Glomerular visceral epithelial cell (primary cell): ENCODE results near the gene RNF150.

ENCODE experiments used
- DNase-seq: peaks from one replicate; pipeline ENCODE4 v3.0.0-alpha.2; 2016; ENCODE audit errors: extremely low spot score

Gene RNF150

DNA sequence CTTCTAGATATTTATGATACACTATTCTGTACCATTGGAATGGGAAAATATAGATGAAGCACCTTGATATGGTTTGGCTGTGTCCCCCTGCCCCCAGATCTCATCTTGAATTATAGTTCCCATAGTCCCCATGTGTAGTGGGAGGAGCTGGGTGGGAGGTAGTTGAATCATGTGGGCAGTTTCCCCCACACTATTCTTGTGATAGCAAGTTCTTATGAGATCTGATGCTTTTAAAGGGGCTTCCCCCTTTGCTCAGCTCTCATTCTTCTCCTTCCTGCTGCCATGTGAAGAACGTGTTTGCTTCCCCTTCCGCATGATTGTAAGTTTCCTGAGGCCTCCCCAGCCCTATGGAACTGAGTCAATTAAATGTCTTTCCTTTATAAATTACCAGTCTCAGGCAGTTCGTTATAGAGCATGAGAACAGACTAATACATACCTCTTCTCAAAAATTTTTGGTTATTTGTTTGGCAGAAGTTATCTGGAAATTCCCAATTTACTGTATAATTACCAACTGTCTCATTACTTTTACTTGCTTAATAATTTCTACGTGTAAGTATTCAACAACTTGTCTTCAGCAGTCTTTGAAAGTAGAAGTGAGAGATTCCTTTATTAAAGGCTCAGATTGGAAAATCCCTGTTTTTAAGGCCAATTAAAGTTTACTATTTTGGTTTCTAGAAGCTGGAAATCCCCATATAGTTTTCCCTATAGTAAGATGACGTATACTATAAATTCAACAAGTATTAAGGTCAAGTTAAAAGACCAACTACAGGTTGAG is 152.7 kb downstream of the RNF150 start:
- no peak for DNase-seq

- no peak for DNase-seq
Measured at GRCh38 chr4:140976768-140977167, 156.5 kb downstream of the RNF150 start.

- no peak for DNase-seq
Measured at GRCh38 chr4:140971077-140971792, 162.0 kb downstream of the RNF150 start.

DNA sequence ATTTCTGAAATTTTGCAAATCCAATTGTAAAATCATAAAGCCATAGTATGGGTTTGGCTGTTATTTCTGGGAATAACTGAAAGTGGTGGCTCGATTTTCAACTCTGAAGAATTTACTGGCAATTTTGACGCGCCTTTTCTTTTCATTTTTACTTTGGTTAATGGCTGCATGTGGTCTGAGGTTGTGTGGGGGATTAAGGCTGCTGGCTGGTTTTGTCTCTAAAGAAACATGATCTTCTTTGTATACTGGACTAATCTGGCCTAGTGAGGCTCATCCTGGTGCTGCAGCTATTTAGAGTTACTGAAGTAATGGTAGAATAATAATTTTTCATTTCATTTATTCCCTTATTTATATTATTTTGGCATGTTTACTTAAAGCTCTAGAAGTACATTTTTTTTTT is 164.0 kb downstream of the RNF150 start:
- DNase-seq: no peak

DNA sequence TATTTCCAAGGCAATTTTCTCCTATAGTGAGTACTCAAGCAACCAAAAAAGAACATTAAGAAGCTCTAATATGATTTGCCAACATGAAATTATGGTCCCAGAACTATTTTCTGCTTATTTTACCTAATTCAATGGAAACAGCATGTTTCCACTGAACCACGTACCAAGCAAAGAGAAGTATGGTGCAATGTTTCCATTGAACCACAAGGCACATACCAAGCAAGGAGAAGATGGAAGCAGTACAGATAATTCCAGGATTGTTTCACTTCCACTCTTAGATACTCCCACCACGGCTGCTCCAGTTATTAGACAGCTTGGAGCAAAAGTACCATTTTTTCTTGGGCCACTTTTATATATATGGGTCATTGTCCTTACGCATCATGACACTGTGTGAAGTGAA is 164.9 kb downstream of the RNF150 start:
- DNase-seq: no peak

DNA sequence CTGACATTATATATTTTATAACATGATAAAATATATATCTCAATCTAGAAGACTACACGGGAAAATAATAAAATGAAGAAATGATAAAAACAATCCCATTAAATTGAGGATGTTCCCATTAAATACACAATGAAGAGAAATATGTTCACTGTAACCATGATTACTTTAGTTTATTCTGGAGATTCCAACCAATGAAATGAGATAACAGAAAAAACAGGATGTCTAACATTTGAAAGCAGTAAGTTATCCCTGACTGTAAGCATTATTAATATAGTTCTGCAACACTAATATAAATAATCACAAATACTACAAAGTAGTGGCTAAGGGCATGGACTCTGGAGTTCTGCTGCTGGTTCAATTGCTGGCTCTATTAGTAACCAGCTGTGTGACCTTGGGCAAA is 169.4 kb downstream of the RNF150 start:
- no peak for DNase-seq

- DNase-seq: no peak
Measured at GRCh38 chr4:140955641-140956040, 177.6 kb downstream of the RNF150 start.

GRCh38 chr4:140952717-140953116 is 180.6 kb downstream of the RNF150 start:
- DNase-seq: no peak

GRCh38 chr4:140947506-140947905 is 185.8 kb downstream of the RNF150 start:
- DNase-seq: no peak

- DNase-seq: no peak
Measured at GRCh38 chr4:140945106-140945505, 188.2 kb downstream of the RNF150 start.

- peak; percentile 25 for DNase-seq
Measured at GRCh38 chr4:140944572-140944971, 188.7 kb downstream of the RNF150 start.

DNA sequence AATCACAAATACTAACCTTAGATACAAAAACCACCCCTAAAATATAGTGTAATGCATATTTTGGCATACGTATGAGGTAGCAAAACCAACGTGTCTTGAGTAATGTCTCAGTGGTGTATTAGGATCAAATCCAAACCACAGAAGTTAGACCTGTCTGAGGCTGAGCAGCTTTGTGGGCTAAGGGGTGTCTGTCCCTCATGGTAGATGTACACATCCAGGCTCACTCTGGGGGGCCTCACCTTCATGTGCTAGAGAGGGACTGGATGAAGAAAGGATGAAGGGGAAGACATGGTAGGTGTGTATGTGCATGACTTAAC is 189.1 kb downstream of the RNF150 start:
- DNase-seq: peak; percentile 73

DNA sequence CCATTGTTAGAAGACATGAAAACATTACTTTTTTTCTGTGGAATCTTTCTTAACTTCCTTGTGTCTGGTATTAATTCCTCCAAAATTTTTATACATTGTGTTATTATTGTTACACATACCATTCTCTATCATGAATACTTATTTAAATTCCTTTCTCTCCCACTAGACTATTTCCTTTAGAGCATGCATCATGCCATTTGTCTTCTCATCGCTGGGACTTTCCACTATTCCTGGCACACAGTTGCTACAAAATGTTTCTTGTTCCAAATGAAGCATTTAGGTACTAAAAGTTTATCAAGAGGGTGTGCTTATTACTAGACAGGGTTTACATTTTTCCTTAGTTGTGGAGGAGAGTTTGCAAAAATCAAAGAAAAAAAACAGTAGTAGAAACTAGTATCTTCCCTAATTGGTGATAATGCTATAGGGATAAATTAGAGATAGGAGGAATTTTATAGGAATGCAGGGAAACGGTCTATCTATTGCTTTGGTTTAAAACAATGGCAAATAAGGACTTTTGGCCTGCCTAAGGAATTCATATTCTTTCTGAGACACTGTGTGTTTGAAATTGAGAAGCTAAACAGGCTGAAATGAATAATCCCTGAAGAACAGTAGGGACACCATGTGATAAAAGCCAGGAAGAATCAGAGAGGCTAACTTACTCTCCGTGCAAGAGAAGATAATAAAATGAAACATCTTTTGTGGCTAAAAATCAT is 189.6 kb downstream of the RNF150 start:
- DNase-seq: peak; percentile 45

- no peak for DNase-seq
Measured at GRCh38 chr4:140940589-140940988, 192.7 kb downstream of the RNF150 start.

GRCh38 chr4:140937866-140938265 is 195.4 kb downstream of the RNF150 start:
- peak; percentile 17 for DNase-seq

- no peak for DNase-seq
Measured at GRCh38 chr4:140935254-140935653, 198.0 kb downstream of the RNF150 start.

GRCh38 chr4:140932501-140933045 is 200.7 kb downstream of the RNF150 start:
- no peak for DNase-seq

GRCh38 chr4:140931911-140932310 is 201.4 kb downstream of the RNF150 start:
- no peak for DNase-seq

- no peak for DNase-seq
Measured at GRCh38 chr4:140930557-140930956, 202.7 kb downstream of the RNF150 start.

GRCh38 chr4:140930011-140930410 is 203.3 kb downstream of the RNF150 start:
- no peak for DNase-seq

DNA sequence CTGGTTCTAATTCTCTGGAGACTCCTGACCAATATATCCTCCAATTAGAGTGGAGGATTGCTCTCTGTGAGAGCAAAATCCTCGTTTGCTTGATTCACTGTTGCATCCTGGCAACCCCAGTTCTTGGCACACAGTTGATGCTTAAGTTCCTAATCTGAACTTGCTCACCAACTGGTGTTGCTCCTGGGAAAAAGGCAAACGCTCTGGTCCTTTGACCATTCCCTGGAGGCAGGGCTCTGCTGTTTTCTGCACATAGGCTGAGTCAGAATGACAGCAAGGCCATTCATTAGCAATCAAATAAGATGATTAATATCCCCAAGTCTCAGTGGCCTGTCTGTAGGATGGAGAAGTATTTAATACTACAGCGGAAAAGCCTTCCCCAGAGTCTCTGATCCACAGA is 204.4 kb downstream of the RNF150 start:
- no peak for DNase-seq

- DNase-seq: no peak
Measured at GRCh38 chr4:140926672-140927071, 206.6 kb downstream of the RNF150 start.

GRCh38 chr4:140925417-140925816 is 207.9 kb downstream of the RNF150 start:
- no peak for DNase-seq
